H1 (cell line): ENCODE measurements around the gene TSEN2.

ENCODE experiments used
- EP300 ChIP-seq, 2 experiments: IDR thresholded peaks; 1 replicate in 1 of 2; 2 replicates in 1 of 2; pipeline ENCODE4 v1.6.1; 2011 to 2012; ENCODE audit warnings: low read depth in 2 of 2, low read length in 2 of 2, mild to moderate bottlenecking in 2 of 2, borderline replicate concordance in 1 of 2, inconsistent platforms in 1 of 2, moderate library complexity in 1 of 2
- POLR2A ChIP-seq, 2 experiments: IDR thresholded peaks; 1 replicate in 1 of 2; 2 replicates in 1 of 2; pipeline ENCODE4 v1.6.1; 2011; ENCODE audit warnings: low read depth in 2 of 2, low read length in 2 of 2, mild to moderate bottlenecking in 2 of 2; ENCODE audit errors: control extremely low read depth in 1 of 2
- POLR2AphosphoS5 ChIP-seq: IDR thresholded peaks from 2 replicates; pipeline ENCODE4 v1.6.1; 2011; ENCODE audit warnings: low read depth, low read length
- RFX5 ChIP-seq: IDR thresholded peaks from 2 replicates; pipeline ENCODE4 v1.6.1; 2011; ENCODE audit warnings: low read depth, low read length, improper control_type of control experiment, borderline replicate concordance
- RNF2 ChIP-seq: fragments of 200-900, 300-1000 bp; sonication (generic); IDR thresholded peaks from 2 replicates; pipeline ENCODE4 v1.7.1; 2016; ENCODE audit warnings: borderline replicate concordance, low read depth, mild to moderate bottlenecking, antibody characterized with exemption, low read length; ENCODE audit not compliant: poor library complexity, severe bottlenecking; ENCODE audit errors: missing control alignments
- SP1 ChIP-seq: IDR thresholded peaks from 2 replicates; pipeline ENCODE4 v1.6.1; 2011; ENCODE audit warnings: low read depth, low read length
- TCF12 ChIP-seq: IDR thresholded peaks from 2 replicates; pipeline ENCODE4 v1.6.1; 2011; ENCODE audit warnings: low read depth, mild to moderate bottlenecking, low read length
- ZNF274 ChIP-seq: IDR thresholded peaks from 2 replicates; pipeline ENCODE4 v1.7.0; 2012; ENCODE audit warnings: low read length, borderline replicate concordance; ENCODE audit errors: extremely low read depth
- TF ChIP-seq, protein P1 (sequence below), 3 experiments: IDR thresholded peaks; 1 replicate in 2 of 3; 2 replicates in 1 of 3; pipeline versions ENCODE4 v1.5.1 to v1.6.1; 2011; ENCODE audit warnings: low read length in 3 of 3, mild to moderate bottlenecking in 3 of 3, inconsistent platforms in 2 of 3, low read depth in 1 of 3, moderate library complexity in 1 of 3; ENCODE audit not compliant: insufficient read depth in 1 of 3; ENCODE audit errors: control extremely low read depth in 1 of 3
- TF ChIP-seq, protein P2 (sequence below): IDR thresholded peaks from 2 replicates; pipeline ENCODE4 v1.6.1; 2012; ENCODE audit warnings: inconsistent platforms

DNA sequence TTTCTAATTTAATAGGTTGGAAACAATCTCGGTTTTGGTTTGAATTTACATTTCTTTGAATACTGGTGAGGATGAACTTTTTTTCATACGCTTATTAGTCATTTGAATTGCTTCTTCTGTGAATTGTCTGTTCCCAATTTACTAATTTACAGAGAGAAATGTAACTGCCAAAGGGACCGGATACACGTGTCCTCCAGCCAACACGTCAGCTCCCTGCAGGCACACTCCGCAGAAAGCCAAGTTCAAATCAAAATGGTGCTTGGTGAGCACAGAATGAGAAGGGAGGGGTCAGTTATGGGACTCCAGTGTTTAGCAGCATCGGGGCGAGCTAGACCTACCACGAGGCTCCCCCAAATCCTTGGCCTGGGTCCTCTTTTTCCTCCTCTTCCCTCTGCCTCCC, 10.8 kb upstream of the TSEN2 start:
- no peak for TF ChIP-seq EP300 (IDR thresholded peaks at IDR 0.05; ENCODE audit: borderline replicate concordance in 1 of 2, low read depth in 2 of 2, low read length in 2 of 2)
- TF ChIP-seq, protein P1, sequence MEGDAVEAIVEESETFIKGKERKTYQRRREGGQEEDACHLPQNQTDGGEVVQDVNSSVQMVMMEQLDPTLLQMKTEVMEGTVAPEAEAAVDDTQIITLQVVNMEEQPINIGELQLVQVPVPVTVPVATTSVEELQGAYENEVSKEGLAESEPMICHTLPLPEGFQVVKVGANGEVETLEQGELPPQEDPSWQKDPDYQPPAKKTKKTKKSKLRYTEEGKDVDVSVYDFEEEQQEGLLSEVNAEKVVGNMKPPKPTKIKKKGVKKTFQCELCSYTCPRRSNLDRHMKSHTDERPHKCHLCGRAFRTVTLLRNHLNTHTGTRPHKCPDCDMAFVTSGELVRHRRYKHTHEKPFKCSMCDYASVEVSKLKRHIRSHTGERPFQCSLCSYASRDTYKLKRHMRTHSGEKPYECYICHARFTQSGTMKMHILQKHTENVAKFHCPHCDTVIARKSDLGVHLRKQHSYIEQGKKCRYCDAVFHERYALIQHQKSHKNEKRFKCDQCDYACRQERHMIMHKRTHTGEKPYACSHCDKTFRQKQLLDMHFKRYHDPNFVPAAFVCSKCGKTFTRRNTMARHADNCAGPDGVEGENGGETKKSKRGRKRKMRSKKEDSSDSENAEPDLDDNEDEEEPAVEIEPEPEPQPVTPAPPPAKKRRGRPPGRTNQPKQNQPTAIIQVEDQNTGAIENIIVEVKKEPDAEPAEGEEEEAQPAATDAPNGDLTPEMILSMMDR (IDR thresholded peaks at IDR 0.05; ENCODE audit: control extremely low read depth in 1 of 3, insufficient read depth in 1 of 3, low read depth in 1 of 3, low read length in 3 of 3): no peak
- no peak for TF ChIP-seq TCF12
- TF ChIP-seq, protein P2, sequence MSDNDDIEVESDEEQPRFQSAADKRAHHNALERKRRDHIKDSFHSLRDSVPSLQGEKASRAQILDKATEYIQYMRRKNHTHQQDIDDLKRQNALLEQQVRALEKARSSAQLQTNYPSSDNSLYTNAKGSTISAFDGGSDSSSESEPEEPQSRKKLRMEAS: no peak
- TF ChIP-seq POLR2AphosphoS5: no peak
- no peak for TF ChIP-seq SP1
- TF ChIP-seq POLR2A (IDR thresholded peaks at IDR 0.05; ENCODE audit: control extremely low read depth in 1 of 2, low read depth in 2 of 2, low read length in 2 of 2): no peak
- no peak for TF ChIP-seq RNF2
- no peak for TF ChIP-seq RFX5
- no peak for TF ChIP-seq ZNF274
